ENCODE measurements around the gene MED19. TPM values are rescaled to one million over a fixed set of nuclear protein-coding genes. Genes with fewer than 3 reads are reported as not detected.
A peak's percentile ranks its signal among the peaks of the same experiment; 100 is the strongest.

Gene MED19
- total RNA-seq, 1 donor from 2014 or later = 21.6 TPM

DNA sequence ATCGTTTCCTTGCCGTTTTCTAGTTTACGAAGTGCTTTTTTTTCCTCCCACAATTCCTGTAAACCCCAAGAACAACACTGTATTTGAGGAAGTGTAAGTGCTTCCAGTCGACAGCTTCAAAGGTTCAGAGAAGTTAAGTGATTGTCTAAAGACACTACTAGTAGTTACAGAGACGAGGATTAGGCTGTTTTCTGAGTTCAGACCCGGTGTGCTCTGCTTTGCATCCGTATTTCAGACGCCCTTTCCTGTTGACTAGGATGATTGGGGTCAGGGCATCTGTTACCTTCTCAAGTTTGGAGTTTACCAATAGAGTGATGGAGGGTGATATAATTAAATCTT is 54.0 kb downstream of the MED19 start:
- Mint-ChIP-seq H3K27ac (ENCODE audit: unreplicated experiment) (peak overlapping the region; percentile 96), H3K36me3 (ENCODE audit: low read depth, unreplicated experiment) (peaks cover 7% of the 10 kb centered on the region), H3K4me3 (ENCODE audit: unreplicated experiment) (peak overlapping the region; percentile 99), H3K9me3 (ENCODE audit: unreplicated experiment) (no peaks in the 10 kb centered on the region), H3K27me3 (ENCODE audit: low read depth, unreplicated experiment) (no peaks in the 10 kb centered on the region), H3K4me1 (ENCODE audit: low read depth, unreplicated experiment) (peaks cover 5% of the 10 kb centered on the region)
- H3K4me3 ChIP-seq (ENCODE audit: insufficient read depth, low read depth, low read length) = peak overlapping the region; percentile 94
- H3K27ac ChIP-seq (ENCODE audit: low read depth, low read length) = peak overlapping the region; percentile 37
- peaks cover 20% of the 10 kb centered on the region for H3K36me3 ChIP-seq (ENCODE audit: insufficient read depth, low read length)
- TF ChIP-seq, protein P1, sequence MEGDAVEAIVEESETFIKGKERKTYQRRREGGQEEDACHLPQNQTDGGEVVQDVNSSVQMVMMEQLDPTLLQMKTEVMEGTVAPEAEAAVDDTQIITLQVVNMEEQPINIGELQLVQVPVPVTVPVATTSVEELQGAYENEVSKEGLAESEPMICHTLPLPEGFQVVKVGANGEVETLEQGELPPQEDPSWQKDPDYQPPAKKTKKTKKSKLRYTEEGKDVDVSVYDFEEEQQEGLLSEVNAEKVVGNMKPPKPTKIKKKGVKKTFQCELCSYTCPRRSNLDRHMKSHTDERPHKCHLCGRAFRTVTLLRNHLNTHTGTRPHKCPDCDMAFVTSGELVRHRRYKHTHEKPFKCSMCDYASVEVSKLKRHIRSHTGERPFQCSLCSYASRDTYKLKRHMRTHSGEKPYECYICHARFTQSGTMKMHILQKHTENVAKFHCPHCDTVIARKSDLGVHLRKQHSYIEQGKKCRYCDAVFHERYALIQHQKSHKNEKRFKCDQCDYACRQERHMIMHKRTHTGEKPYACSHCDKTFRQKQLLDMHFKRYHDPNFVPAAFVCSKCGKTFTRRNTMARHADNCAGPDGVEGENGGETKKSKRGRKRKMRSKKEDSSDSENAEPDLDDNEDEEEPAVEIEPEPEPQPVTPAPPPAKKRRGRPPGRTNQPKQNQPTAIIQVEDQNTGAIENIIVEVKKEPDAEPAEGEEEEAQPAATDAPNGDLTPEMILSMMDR (IDR thresholded peaks at IDR 0.05; ENCODE audit: insufficient read depth, low read depth, low read length) = no peak
- DNase-seq (ENCODE audit: low read depth) (no peak), FAIRE-seq (no peak)
- no peaks in the 10 kb centered on the region for H3K27me3 ChIP-seq (ENCODE audit: insufficient read depth, low read length)
- H3K9me3 ChIP-seq (ENCODE audit: insufficient read depth, low read depth, low read length) = no peaks in the 10 kb centered on the region
- peak overlapping the region; percentile 81 for H2AFZ ChIP-seq (ENCODE audit: low read depth, low read length)
- peaks cover 4% of the 10 kb centered on the region for H4K20me1 ChIP-seq (ENCODE audit: insufficient read depth, low read length)
- H3K4me2 ChIP-seq (ENCODE audit: low read length) = peak overlapping the region; percentile 94
- H3K4me1 ChIP-seq (ENCODE audit: insufficient read depth, low read length) = peaks cover 4% of the 10 kb centered on the region
- peaks cover 34% of the 10 kb centered on the region for H3K79me2 ChIP-seq (ENCODE audit: insufficient read depth, low read length)
- H3K9ac ChIP-seq (ENCODE audit: low read length) = peak overlapping the region; percentile 92

GRCh38 chr11:57657194-57658022 is 54.6 kb downstream of the MED19 start, which contains the start of gene CLP1:
Gene CLP1, plus strand, starts transcription at chr11:57657762. Its CDS starts 1,715 bp downstream, at chr11:57659477.
- no peak for TF ChIP-seq EZH2 (IDR thresholded peaks at IDR 0.05; ENCODE audit: insufficient read depth, low read length)
- TF ChIP-seq, protein P1 (IDR thresholded peaks at IDR 0.05; ENCODE audit: insufficient read depth, low read depth, low read length) = no peak
- Histone ChIP-seq H4K20me1 (ENCODE audit: insufficient read depth, low read length) (peaks cover 4% of the 10 kb centered on the region), H2AFZ (ENCODE audit: low read depth, low read length) (peak within 1 kb of the TSS; percentile 81), H3K27ac (ENCODE audit: low read depth, low read length) (peak within 1 kb of the TSS; percentile 76), H3K9me3 (ENCODE audit: insufficient read depth, low read depth, low read length) (no peaks in the 10 kb centered on the region), H3K4me1 (ENCODE audit: insufficient read depth, low read length) (peaks cover 4% of the 10 kb centered on the region), H3K4me2 (ENCODE audit: low read length) (peak within 1 kb of the TSS; percentile 94), H3K4me3 (ENCODE audit: insufficient read depth, low read depth, low read length) (peak within 1 kb of the TSS; percentile 94), H3K79me2 (ENCODE audit: insufficient read depth, low read length) (peaks cover 34% of the 10 kb centered on the region), H3K27me3 (ENCODE audit: insufficient read depth, low read length) (no peaks in the 10 kb centered on the region), H3K36me3 (ENCODE audit: insufficient read depth, low read length) (peaks cover 20% of the 10 kb centered on the region), H3K9ac (ENCODE audit: low read length) (peak within 1 kb of the TSS; percentile 92)
- peak within 1 kb of the TSS; percentile 99 for H3K4me3 Mint-ChIP-seq (ENCODE audit: unreplicated experiment)
- H3K27me3 Mint-ChIP-seq (ENCODE audit: low read depth, unreplicated experiment) = no peaks in the 10 kb centered on the region
- peaks cover 6% of the 10 kb centered on the region for H3K4me1 Mint-ChIP-seq (ENCODE audit: low read depth, unreplicated experiment)
- H3K36me3 Mint-ChIP-seq (ENCODE audit: low read depth, unreplicated experiment) = peaks cover 5% of the 10 kb centered on the region
- H3K27ac Mint-ChIP-seq (ENCODE audit: unreplicated experiment) = peak within 1 kb of the TSS; percentile 96
- FAIRE-seq = no peak
- no peaks in the 10 kb centered on the region for H3K9me3 Mint-ChIP-seq (ENCODE audit: unreplicated experiment)
- peak; percentile 96 for DNase-seq (ENCODE audit: low read depth)

- H3K27ac Mint-ChIP-seq (ENCODE audit: unreplicated experiment) = peak overlapping the region; percentile 60
- H2AFZ ChIP-seq (ENCODE audit: low read depth, low read length) = peak overlapping the region; percentile 16
- no peak for DNase-seq (ENCODE audit: low read depth)
Measured at GRCh38 chr11:57656885-57657193, 55.2 kb downstream of the MED19 start.

More at GRCh38 chr11:57656885-57657193, 55.2 kb downstream of the MED19 start:
- TF ChIP-seq EZH2 (IDR thresholded peaks at IDR 0.05; ENCODE audit: insufficient read depth, low read length) = no peak
- TF ChIP-seq, protein P1 (IDR thresholded peaks at IDR 0.05; ENCODE audit: insufficient read depth, low read depth, low read length) = no peak
- H3K79me2 ChIP-seq (ENCODE audit: insufficient read depth, low read length) = peaks cover 34% of the 10 kb centered on the region
- peaks cover 6% of the 10 kb centered on the region for H3K4me1 Mint-ChIP-seq (ENCODE audit: low read depth, unreplicated experiment)
- peak overlapping the region; percentile 80 for H3K9ac ChIP-seq (ENCODE audit: low read length)
- H3K4me3 Mint-ChIP-seq (ENCODE audit: unreplicated experiment) = peak overlapping the region; percentile 99
- H3K4me2 ChIP-seq (ENCODE audit: low read length) = peak overlapping the region; percentile 94
- H3K4me1 ChIP-seq (ENCODE audit: insufficient read depth, low read length) = peaks cover 4% of the 10 kb centered on the region
- no peaks in the 10 kb centered on the region for H3K27me3 Mint-ChIP-seq (ENCODE audit: low read depth, unreplicated experiment)
- no peak for FAIRE-seq
- H3K27ac ChIP-seq (ENCODE audit: low read depth, low read length) = peak overlapping the region; percentile 76
- no peaks in the 10 kb centered on the region for H3K9me3 Mint-ChIP-seq (ENCODE audit: unreplicated experiment)
- no peaks in the 10 kb centered on the region for H3K9me3 ChIP-seq (ENCODE audit: insufficient read depth, low read depth, low read length)
- peaks cover 5% of the 10 kb centered on the region for H3K36me3 Mint-ChIP-seq (ENCODE audit: low read depth, unreplicated experiment)
- H3K27me3 ChIP-seq (ENCODE audit: insufficient read depth, low read length) = no peaks in the 10 kb centered on the region
- H4K20me1 ChIP-seq (ENCODE audit: insufficient read depth, low read length) = peaks cover 4% of the 10 kb centered on the region
- peaks cover 17% of the 10 kb centered on the region for H3K36me3 ChIP-seq (ENCODE audit: insufficient read depth, low read length)
- peak overlapping the region; percentile 94 for H3K4me3 ChIP-seq (ENCODE audit: insufficient read depth, low read depth, low read length)
